ENCODE data around the gene SNRPD3.
A peak's percentile ranks its signal among the peaks of the same experiment; 100 is the strongest.
"Not testable (repeated sequence)": the region's sequence is repeated elsewhere in the genome, so short reads cannot be mapped to it uniquely, and the experiment has no call there.

The SNRPD3 gene

GRCh38 chr22:24593559-24593835 lies 37.7 kb downstream of the SNRPD3 start:
- not testable (repeated sequence) for DNase-seq

GRCh38 chr22:24593836-24594568 lies 38.2 kb downstream of the SNRPD3 start:
- no peak for DNase-seq

- no peak for DNase-seq
Measured at GRCh38 chr22:24594569-24595120, 38.8 kb downstream of the SNRPD3 start.

GRCh38 chr22:24595228-24595627 lies 39.4 kb downstream of the SNRPD3 start:
- DNase-seq, result no peak

GRCh38 chr22:24595863-24596262 lies 40.1 kb downstream of the SNRPD3 start:
- no peak for DNase-seq

- not testable (repeated sequence) for DNase-seq
Measured at GRCh38 chr22:24597076-24597475, 41.3 kb downstream of the SNRPD3 start.

- DNase-seq, result no peak
Measured at GRCh38 chr22:24599514-24599913, 43.7 kb downstream of the SNRPD3 start.

GRCh38 chr22:24599958-24600715 lies 44.3 kb downstream of the SNRPD3 start:
- not testable (repeated sequence) for DNase-seq

- DNase-seq, result no peak
Measured at GRCh38 chr22:24601217-24602104, 45.7 kb downstream of the SNRPD3 start.

GRCh38 chr22:24602105-24602749 lies 46.4 kb downstream of the SNRPD3 start:
- DNase-seq, result not testable (repeated sequence)

- DNase-seq, result not testable (repeated sequence)
Measured at GRCh38 chr22:24602847-24603769, 47.3 kb downstream of the SNRPD3 start, which contains the start of gene GGT1. Gene GGT1 (plus strand): TSS chr22:24603193. CDS start chr22:24611082, 7,889 bp downstream.

- not testable (repeated sequence) for DNase-seq
Measured at GRCh38 chr22:24603770-24604629, 48.2 kb downstream of the SNRPD3 start.

GRCh38 chr22:24606340-24606739 lies 50.5 kb downstream of the SNRPD3 start:
- not testable (repeated sequence) for DNase-seq

GRCh38 chr22:24607429-24607983 lies 51.7 kb downstream of the SNRPD3 start:
- DNase-seq, result peak; percentile 58

GRCh38 chr22:24608327-24608726 lies 52.5 kb downstream of the SNRPD3 start:
- DNase-seq, result not testable (repeated sequence)

GRCh38 chr22:24609888-24610287 lies 54.1 kb downstream of the SNRPD3 start:
- not testable (repeated sequence) for DNase-seq

- DNase-seq, result not testable (repeated sequence)
Measured at GRCh38 chr22:24614794-24615193, 59.0 kb downstream of the SNRPD3 start.

GRCh38 chr22:24621244-24621643 lies 65.4 kb downstream of the SNRPD3 start:
- DNase-seq, result not testable (repeated sequence)

- DNase-seq, result not testable (repeated sequence)
Measured at GRCh38 chr22:24622596-24622995, 66.8 kb downstream of the SNRPD3 start.

All from SHP77 treated with DMSO at 0.1 percent for 48 hours (cell line).